ENCODE results near the gene NFKBIB.
A peak's percentile ranks its signal among the peaks of the same experiment; 100 is the strongest.
"Not testable (repeated sequence)": the region's sequence is repeated elsewhere in the genome, so short reads cannot be mapped to it uniquely, and the experiment has no call there.

NFKBIB gene

DNA sequence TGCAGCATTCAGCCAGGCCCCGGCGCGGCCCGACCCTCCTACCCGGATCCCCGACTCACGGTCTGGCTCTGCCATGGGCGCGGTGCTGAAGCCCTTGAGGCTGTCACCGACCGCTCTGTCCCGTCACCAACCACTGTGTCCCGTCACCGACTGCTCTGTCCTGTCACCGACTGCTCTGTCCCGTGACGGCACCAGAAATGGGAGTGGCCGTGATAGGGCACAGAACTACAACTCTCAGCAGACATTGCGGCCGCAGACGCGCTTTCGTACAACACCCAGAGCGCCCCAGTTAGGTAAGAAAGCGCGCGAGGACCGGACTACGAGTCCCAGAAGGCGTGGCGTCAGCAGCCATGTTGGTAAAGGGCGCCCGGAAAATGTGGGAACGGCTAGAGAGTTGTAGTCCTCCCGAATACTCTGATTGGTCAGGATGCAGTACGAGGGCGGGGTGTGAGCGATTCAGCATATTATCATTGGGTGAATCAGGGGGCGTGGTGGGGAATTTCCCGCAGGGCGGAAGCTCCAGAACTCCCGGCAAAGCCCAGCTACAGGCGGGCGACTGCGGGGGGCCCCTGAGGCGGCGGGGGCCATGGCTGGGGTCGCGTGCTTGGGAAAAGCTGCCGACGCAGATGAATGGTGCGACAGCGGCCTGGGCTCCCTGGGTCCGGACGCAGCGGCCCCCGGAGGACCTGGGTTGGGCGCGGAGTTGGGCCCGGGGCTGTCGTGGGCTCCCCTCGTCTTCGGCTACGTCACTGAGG is at the start of gene NFKBIB, which contains the start of gene SIRT2:
TSS of gene NFKBIB (plus strand) at position 523 of the 755 bp plus-strand sequence. CDS start at position 587, 64 bp downstream.
TSS of gene SIRT2 (minus strand) at position 172 of the 755 bp plus-strand sequence. CDS start at position 75, 97 bp downstream.
- peak; percentile 98 for DNase-seq

DNA sequence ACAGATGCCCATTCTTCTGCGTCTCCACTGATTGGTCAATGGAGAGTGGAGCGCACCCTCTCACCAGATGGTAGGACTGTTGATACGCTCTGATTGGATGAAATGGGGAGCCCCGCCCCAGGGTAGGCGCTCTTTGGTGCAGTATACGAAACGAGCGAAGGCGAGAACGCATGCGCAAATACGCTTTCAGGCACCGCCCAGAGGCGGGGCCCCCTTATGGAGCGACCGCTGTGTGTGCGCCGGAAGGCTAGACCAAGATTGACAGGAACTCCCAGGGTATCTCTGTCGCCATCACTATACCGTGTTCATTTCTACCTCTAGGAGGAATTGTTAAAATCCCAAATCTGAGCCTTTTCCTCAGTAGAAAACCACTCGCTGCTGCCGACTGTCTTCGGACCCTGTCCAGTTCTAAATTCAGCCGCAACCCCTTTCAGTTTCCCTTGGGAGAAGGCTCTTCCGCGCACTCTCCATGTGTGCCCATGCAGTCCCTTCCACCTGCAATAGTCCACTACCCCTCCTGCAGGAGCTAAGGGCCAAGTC is 49.3 kb upstream of the NFKBIB start:
- peak; percentile 98 for DNase-seq

- DNase-seq: peak; percentile 18
These were observed 48.7 kb upstream of the NFKBIB start for GRCh38 chr19:38850976-38851621.

- peak; percentile 83 for DNase-seq
These were observed 48.0 kb upstream of the NFKBIB start for GRCh38 chr19:38851622-38852230.

GRCh38 chr19:38852231-38853044 is 47.3 kb upstream of the NFKBIB start:
- peak; percentile 45 for DNase-seq

DNA sequence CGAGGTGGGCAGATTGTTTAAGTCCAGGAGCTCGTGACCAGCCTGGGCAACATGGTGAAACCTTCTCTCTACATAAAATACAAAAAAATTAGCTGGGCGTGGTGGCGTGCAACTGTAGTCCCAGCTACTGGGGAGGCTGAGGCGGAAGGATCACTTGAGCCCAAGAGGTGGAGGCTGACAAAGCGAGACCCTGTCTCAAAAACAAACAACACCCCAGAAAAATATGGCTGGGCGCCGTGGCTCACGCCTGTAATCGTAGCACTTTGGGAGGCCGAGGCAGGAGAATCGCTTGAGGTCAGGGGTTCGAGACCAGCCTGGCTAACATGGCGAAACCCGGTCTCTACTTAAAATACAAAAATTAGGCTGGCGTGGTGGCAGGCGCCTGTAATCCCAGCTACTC is 46.6 kb upstream of the NFKBIB start:
- DNase-seq: no peak

GRCh38 chr19:38854961-38855360 is 44.8 kb upstream of the NFKBIB start:
- DNase-seq: not testable (repeated sequence)

- DNase-seq: not testable (repeated sequence)
These were observed 44.0 kb upstream of the NFKBIB start for GRCh38 chr19:38855751-38856150.

- no peak for DNase-seq
These were observed 43.0 kb upstream of the NFKBIB start for GRCh38 chr19:38856813-38857212.

DNA sequence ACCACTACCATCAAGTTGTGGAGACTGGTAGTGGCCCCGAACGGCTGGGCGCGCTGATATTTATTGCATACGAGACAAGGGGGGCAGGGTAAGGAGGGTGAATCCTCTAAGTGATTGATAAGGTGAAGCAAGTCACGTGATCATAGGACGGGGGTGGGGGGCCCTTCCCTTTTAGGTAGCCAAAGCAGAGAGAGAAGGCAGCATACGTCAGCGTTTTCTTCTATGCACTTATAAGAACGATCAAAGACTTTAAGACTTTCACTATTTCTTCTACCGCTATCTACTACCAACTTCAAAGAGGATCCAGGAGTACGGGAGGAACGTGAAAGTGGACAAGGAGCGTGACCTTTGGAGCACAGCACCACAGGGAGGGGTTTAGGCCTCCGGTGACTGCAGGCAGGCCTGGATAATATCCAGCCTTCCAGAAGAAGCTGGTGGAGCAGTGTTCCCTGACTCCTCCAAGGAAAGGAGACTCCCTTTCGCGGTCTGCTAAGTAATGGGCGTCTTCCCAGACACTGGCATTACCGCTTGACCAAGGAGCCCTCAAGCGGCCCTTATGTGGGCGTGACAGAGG is 40.1 kb upstream of the NFKBIB start:
- not testable (repeated sequence) for DNase-seq

- no peak for DNase-seq
These were observed 38.4 kb upstream of the NFKBIB start for GRCh38 chr19:38861368-38861767.

DNA sequence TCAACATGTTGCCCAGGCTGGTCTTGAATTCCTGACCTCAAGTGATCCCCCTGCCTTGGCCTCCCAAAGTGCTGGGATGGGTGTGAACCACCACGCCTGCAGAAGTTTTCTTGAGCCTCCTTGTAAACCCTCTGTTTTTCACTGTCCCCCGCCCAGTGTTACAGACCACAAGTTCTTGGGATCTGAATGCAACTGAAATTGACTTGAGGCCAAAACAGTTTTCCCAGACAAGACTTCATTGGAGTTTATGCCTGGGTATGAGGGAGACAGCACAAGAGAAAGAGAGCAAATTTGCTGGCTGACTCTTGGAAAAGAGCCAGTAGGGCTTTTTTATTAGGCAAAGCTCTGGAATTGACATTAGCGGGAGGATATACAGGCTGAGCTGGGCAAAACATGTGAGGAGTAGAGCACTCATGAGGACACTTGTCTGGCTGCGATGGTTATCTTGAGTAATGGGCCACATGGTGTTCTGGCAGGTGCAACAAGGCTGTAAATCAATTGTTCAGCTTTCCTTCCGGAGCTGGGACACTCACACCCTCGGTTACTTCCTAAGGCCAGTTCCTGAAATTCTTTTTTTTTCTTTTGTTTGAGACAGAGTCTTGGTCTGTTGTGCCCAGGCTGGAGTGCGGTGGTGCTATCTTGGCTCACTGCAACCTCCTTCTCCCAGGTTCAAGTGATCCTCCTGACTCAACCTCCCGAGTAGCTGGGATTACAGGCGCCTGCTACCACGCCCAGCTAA is 37.3 kb upstream of the NFKBIB start:
- DNase-seq: no peak

DNA sequence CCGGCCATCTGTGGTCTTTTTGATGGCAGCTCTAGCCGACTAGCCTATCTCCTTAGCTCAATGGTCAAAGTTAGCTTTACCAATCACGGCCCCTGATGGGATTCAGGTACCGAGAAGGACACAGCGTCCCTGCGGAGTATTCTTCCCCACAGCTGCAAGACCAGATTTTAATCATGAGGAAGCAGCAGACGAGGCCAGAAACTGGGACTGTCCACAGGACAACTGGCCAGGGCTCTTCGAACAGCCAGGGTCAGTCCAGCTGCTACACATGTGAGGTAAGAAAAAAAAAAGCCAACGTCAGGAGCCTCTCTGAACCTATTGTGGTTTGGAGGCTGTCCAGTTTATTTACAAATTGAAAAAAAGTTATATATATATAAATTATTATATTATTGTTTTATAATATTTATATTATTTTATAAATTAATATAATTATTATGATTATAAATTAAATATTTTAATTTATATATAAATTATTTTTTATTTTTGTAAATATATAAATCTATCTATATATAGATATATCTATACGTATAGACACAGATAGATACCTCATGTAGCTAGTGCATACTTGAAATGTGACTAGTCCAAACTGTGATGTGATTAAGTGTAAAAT is 32.5 kb upstream of the NFKBIB start:
- no peak for DNase-seq

DNA sequence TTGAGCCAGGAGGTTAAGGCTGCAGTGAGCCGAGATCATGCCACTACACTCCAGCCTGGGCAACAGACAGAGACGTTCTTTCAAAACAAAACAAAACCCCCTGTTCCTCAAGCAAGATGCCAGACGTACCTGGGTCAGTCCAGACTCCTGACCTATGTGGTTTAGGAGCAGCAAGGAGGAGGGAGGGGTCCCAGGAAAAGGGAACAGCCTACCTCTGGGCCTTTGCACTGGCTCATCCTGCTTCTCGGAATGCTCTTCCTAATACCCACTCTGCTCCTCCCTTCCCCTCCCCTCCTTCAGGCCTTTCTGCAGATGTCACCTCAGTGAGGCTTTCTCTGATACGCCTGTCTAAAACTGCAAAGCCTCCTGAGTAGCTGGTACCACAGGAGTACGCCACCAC is 31.2 kb upstream of the NFKBIB start:
- no peak for DNase-seq

DNA sequence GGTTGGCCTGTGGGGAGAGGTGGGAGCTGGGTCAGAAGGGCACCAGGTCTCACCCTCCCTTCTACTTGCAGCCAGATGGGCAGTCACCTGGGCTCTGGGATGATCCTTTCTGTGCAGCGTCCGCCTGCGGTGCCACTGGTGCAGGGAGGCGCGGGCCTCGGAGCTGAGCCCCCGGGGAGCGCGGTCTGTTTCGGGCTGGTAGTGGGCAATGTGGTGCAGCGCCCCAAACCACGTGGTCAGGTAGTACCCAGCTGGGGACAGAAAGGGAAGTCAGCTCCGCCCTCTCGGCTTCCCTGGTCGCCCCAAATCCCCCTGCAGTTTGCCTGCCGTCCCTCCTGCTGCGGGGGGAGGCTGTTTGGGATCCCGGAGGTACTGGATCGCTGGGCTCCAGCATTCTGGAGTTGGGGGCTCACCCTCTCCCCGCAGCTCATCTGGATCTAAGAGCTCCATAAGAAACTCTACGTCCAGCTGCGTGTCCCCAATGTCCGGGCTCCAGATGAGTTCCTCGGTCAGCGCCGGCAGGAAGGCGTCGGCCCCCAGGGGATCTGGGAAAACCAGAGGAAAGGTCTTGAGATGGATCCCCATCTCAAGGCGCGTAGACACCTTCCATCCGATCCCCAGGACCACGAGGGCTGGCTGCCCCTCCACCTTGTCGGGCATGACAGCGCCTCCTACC is 30.5 kb upstream of the NFKBIB start:
- no peak for DNase-seq

DNA sequence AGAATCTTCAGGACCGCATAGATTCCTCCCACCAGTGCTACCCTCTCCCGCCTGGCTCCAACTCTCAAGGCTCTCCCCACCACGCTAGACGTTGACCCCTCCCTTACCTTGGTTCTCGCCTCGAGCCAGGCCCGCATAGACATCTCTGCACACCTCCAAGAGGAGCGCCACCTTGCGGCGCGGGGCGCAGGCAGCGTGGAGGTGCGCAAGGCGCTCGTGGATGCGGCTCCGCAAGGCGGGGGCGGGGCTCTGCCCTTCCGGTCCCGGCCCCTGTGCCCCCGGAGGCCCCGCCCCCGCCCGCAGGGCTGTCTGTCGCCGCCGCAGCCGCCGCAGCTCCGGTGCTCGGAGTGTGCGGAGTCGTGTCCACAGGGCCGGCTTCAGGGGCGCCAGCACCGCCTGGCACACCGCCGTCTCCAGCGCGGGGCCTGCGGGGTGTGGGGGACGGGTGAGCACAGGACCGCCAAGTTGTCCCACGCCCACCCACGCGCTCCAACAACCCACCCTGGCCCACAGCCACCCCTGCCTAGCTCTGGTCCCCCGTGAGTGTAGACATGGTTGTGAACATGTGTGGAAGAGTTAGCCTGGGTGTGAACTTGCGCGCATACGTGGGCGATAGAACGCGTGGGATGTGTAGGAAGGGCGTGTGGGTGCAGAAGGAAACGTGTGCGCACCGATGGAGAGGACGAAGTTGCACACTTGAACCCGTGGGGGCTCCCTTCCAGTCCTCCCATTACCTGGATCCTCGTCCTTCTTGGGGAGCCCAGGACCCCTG is 29.7 kb upstream of the NFKBIB start:
- DNase-seq: peak; percentile 92

GRCh38 chr19:38870612-38871011 is 29.2 kb upstream of the NFKBIB start:
- DNase-seq: no peak

DNA sequence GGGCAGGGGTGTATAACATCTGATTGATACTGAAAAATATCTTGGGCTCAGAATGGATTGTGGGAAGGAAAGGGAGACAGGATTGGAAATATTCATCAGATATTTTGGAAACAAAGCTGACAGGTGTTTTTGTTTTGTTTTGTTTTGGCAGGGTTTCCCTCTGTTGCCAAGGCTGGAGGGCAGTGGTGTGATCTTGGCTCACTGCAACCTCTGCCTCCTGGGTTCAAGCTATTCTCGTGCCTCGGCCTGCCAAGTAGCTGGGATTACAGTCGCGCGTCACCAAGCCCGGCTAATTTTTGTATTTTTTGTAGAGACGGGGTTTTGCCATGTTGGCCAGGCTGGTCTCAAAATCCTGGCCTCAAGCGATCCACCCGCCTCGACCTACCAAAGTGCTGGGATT is 26.4 kb upstream of the NFKBIB start:
- DNase-seq: not testable (repeated sequence)

GRCh38 chr19:38875656-38876395 is 23.9 kb upstream of the NFKBIB start:
- no peak for DNase-seq
